Hepatocyte (in vitro differentiated cells): ENCODE data around the gene FAM193B.

Experiments used
- CTCF ChIP-seq: fragments of 200-600 bp; sonication (generic); IDR thresholded peaks from 2 replicates; pipeline ENCODE4 v1.5.1; 2016; ENCODE audit warnings: antibody characterized with exemption, mild to moderate bottlenecking; ENCODE audit not compliant: poor library complexity
- EZH2 ChIP-seq: fragments of 200-600 bp; sonication (generic); IDR thresholded peaks from 2 replicates; pipeline ENCODE4 v1.6.1; 2016; ENCODE audit warnings: antibody characterized with exemption, mild to moderate bottlenecking, borderline replicate concordance
- EZH2phosphoT487 ChIP-seq: fragments of 200-600 bp; sonication (generic); IDR thresholded peaks from one replicate; pipeline ENCODE4 v1.6.1; 2018; ENCODE audit warnings: antibody characterized with exemption, mild to moderate bottlenecking, low read depth, moderate library complexity; ENCODE audit not compliant: unreplicated experiment, severe bottlenecking

DNA sequence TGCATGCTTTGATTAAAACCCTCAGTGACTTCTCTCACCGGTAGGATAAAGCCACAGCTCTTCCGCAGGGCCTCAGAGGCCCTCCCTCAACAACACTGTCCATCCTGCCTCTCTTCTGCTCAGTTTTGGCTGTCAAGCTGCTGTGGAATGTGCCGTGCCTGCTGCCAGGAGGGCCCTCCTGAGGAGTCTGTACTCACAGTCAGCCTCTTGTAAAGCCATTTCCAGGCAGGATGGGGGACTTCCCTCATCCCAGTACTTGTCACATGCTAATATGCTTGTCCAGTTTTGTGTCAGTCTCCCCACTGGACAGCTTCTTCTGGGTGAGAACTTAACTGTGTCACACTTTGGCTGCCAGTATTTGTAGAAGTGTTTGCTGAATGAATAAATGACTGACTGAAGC lies 23.7 kb downstream of the FAM193B start:
- no peak for TF ChIP-seq CTCF
- TF ChIP-seq EZH2phosphoT487: no peak
- no peak for TF ChIP-seq EZH2
